ENCODE results near the gene PCDH15. TPM values are rescaled to one million over a fixed set of nuclear protein-coding genes. Genes with fewer than 3 reads are reported as not detected.
"Not testable (repeated sequence)": the region's sequence is repeated elsewhere in the genome, so short reads cannot be mapped to it uniquely, and the experiment has no call there.

Gene PCDH15
- polyA plus RNA-seq, 1 donor, result 1.0 TPM

DNA sequence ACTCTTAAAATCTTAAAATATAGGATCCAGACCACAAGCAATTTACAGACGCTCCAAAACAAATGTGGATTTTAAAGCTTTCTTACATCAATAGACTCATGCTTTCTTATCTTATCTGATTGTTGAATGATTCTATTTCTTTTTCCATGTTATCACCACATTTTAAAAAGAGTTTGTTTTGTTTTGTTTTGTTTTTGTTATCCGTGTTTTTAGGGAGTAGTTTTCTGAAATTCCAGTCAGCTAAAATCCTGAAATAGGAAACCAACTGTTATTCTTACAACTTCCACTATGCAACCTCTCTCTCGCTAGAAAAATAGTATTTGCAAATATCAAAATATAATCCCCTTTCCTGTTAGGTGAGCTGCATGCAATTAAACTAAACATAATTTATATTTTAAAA lies 251.0 kb downstream of the PCDH15 start:
- no peak for DNase-seq

DNA sequence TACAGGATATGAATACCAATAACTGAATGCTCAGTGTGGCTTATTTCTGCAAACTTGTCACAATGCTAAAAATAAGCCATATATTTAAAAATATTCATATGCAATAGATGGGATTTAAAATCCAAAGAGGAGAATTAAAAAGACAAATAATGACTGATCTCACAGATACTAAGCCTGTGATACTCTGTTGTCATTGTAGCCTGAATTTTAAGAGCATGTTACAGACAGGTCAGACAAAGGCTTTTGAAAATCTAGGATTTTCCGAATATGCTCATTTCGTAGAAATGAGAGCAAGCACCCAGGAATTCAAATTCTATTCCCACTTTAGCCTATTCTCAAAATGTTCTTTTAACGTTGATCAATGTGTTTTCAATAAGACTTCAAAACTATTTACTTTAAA lies 269.7 kb downstream of the PCDH15 start:
- DNase-seq, result no peak

DNA sequence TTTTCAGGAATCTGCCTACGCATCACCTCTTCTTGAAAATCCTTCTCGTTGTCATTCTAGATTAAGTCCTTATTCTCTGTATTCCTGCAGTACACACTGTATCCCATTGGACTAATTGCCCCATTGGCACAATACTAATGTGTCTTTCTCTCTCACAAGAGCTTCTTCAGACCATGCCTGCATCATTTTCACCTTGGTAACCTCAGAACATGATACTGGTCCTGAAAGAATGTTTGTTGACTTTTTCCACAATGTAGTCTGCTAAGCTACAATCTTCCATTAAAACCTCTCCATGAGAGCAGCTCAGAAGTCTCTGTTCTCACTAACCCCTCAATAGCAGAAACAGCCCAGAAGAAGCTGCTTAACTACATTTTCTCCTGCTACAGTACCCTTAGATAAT lies 270.7 kb downstream of the PCDH15 start:
- no peak for DNase-seq

DNA sequence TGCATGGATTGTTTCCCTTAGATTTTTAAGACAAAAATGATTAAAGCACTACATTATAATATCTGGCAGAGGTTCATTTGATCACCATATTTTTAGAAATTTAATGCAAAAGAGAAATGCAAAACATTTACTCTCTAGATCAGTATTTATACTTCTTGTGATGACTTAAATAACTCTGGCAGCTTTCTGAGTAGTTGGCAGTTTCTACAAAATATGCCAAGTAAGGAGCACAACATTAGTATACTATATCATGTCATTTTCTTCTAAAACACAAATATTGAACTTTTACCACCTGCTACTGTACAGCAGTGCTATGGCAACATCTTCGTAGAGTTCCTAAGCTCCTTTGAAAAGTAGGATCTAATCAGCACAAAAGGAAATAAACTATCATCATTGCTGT lies 275.2 kb downstream of the PCDH15 start:
- no peak for DNase-seq

DNA sequence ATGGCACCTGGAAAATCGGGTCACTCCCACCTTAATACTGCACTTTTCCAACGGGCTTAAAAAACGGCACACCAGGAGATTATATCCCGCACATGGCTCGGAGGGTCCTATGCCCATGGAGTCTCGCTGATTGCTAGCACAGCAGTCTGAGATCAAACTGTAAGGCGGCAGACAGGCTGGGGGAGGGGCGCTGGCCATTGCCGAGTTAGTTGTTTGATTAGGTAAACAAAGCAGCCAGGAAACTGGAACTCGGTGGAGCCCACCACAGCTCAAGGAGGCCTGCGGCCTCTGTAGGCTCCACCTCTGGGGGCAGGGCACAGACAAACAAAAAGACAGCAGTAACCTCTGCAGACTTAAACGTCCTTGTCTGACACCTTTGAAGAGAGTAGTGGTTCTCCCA lies 285.8 kb downstream of the PCDH15 start:
- not testable (repeated sequence) for DNase-seq

DNA sequence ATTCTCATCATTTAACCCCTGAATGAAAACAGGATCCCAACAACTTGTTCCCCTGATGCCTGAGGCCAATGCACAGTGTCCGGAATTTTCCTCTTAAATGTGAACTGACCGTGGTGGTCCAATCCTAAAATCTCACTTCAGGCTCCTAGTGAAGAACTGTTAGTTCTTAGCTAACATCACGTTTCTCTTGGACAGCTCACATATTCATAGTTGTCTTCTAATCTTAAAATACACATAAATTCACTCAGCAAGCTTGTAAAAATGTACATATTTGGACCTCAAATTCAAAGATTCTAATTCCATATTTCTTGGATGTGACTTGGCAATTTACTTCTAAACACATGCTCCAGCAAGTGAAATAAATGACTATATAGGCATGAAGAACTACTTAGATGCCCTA lies 297.2 kb downstream of the PCDH15 start:
- no peak for DNase-seq

DNA sequence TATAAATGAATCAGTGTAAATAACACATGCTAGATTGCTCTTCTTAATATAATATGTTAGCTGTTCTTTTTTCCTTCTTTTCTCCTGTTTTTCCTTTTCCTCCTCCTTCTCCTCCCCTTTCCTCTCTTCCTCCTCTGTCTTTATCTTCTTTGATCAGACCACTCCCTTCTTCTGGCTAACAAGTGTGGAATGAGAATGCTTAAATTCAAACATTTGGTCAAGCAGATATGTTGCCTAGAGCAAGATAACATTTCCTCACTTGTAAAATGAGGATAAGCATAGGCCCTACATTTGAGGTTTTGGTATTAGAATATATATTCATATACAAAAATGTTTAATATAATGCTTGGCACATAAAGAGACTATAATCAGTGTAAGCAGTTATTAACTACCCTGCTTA lies 299.1 kb downstream of the PCDH15 start:
- DNase-seq, result no peak

DNA sequence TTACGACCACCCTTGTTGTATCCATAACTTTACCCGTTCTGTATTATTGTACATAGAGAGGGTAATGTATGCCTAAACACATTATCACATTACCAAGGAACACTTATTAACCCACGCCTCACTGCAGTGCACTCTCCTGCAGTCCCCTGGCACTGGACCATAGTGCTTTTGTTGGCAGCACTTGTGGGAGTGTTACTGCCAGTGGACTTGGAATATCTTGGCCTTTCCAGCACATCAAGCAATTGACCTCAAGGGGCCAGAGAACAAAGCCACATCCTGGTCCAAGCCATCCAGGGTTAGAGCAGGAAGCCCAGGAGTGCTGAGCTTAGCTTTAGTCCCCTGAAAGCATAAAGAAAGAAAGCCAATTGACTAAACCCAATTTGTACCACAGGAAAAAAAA lies 304.2 kb downstream of the PCDH15 start:
- no peak for DNase-seq

DNA sequence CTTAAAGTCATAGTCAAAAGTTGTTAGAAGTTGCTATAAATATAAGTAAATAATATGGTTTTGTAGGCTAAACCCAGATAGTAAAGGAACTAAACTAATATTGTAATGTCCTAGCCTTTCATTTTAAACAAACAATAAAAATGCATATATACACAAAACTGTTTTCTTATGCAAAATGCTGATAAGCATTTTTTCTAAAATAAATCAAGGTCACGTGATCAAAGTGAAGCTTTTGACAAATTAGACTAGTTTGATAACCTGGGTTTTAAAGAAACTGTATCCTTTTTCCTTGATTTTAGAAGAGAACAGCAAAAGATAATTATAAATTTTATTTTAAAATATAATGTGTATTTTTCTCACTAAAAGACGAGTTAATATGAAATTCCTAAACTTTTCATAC lies 313.3 kb downstream of the PCDH15 start:
- DNase-seq, result no peak

DNA sequence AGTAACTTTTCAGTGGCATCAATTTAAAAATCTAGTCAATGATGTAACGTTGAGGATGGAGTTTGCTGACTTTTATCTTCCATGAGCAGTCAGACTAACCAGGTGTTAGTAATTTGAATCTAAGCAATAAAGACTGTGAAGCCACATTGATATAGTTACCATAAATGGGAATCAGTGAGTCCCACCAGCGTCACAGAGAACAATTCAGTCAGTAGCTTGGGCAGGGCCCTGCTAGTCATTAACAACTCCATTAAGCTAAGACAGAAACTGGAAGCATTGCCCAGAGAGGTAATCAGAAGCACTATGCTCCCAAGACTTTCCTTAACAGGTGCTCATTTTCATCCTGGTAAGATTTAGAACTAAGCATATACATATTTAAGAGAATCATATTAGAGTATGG lies 315.1 kb downstream of the PCDH15 start:
- no peak for DNase-seq

DNA sequence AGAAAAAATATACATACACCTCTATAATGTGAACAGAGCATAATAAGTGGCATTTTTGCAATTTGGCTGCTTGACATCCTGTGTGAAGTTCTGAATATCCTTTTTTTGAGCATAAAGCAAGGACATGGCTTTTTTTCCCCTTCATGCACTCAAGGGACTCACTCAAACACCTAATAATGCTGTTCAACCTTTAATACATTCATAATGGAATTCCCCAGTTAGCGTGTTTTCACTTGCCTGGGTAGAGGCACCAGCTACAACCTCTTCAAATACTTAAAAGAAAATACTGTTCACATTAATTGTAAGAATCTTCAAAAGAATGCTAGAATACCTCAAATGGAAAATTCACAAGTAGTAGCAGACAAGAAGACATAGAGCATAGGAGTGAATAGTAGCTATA lies 316.8 kb downstream of the PCDH15 start:
- DNase-seq, result no peak

DNA sequence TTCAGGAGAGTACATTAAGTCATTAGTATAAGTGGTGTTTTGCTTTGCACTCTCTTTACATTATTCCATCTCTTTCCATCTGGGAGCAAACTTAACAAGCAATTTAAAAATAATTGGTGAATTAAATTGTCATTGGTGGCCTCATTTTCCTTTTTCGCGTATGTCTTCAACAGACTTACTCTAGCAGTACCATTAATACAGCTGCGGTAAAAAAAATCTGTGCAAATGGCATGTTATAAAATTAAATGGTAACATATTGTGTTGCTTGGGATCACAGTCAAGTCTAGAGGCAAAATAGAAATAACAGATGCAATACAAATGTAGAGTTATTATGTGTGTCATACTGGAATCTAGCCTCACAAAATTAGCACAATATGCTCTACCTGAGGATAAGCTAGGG lies 322.4 kb downstream of the PCDH15 start:
- no peak for DNase-seq

DNA sequence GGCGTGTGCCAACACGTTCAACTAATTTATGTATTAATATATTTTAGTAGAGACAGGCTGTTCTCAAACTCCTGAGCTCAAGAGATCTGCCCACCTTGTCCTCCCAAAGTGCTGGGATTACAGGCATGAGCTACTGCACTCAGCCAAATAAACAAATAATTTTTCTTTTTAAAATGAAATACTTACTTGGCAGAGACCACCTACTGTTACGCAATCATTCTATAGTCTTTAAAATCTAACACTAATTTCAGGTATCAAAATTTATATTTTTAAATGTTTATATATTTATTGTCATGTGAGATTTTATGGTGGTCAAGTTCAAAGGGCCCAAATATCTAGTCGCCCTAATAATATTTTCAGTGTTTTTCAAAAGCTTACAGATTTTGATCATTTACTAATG lies 323.3 kb downstream of the PCDH15 start:
- no peak for DNase-seq

DNA sequence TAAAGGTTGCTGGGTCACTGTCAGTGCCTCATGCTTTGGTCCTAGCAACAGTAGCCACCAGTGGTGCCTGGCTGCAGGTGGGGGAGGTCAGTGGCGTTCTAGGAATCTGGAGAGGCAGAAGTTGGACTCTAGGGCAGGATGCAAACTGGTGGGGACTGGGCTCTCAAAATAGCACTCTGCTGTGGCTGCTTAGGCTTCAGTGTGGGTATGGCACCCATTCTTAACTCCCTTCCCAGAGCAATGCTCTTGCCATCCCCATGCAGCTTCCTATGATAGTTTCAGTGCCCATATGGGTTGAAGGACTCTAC lies 330.8 kb downstream of the PCDH15 start:
- no peak for DNase-seq

DNA sequence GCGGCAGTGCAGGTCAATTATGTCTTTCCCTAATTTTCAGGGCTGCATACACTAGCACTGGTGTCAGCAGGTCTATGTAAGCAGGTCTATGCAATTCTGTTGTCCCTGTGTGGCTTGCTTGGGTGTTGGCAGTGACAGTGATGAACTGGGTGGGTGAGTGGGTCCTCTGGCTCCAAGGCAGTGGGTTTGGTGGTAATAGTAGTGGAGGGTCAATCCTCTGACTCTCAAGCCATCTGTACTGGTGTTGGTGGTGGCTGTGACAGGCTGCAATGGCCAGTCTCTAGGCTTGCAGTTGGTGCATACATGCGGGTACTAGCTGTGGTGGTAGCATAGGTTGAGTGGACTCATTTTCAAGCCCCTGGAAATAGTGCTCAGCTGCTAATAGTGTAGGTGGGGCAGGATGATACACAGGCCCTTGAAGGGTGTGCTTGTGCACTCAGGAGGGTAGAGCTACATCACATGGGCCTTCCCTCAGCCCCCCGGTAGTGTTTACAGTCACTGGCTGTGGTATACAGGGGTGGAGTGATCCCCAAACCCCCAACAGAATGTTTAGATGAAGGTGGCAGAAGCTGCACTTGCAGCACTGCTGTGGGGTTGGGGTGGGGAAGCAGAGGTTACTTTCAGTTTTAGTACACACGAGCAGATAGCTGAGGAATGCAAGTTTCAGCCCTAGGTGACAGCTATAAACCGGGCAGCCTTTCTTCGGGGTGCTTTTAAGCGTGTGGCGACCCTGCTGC lies 331.3 kb downstream of the PCDH15 start:
- DNase-seq, result no peak

DNA sequence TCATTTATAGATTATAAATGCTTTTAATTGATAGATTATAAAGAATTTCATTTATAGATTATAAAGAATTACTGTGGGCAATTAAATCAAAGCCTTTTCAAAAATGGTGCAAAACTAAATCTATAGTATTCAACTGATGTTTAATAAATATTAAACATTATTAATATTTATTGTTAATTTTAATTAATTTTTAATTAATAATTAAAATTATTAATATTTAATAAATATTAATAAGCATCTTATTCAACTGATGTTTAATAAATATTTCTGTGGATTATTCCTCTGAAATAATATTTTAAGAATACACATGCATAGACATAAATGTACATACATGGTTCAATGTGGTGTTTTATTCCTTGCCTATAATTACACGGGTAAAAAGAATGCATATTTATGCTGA lies 346.8 kb downstream of the PCDH15 start:
- no peak for DNase-seq

DNA sequence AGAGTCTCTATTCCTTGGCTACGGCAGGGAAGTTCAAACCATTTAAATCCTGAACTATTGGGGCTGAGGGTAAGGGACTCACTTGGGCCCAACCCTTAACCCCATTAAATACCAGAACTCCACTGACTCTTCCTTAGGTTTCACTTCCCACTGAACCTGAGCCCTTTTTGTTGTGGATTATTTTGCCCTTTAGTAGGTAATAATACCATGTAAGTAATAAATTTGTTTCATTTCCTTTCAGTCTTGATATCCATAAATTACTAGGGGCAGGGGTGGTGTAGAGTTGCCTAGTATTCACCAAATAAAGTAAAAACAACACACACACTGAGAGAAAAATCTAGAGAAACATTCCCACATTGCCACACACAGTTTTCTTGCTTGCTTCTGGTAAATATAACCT lies 352.0 kb downstream of the PCDH15 start:
- no peak for DNase-seq

DNA sequence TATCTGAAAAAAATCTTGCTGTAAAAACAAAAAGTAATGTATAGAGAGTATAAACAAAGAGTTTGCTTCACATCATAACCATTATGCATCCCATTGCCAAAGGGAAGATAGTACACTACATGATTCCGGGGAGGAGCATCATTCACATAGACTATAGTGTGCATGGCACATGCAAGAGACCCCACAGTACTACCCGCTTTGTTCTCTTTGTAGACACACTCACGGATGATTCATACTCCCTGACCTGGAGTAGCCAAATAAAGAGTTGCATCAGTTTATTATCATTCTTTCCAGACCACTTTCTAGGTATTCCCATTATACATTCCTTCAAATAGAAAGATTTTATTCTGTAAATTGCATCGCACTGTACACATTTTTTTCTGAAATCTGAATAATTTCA lies 356.9 kb downstream of the PCDH15 start:
- DNase-seq, result no peak

DNA sequence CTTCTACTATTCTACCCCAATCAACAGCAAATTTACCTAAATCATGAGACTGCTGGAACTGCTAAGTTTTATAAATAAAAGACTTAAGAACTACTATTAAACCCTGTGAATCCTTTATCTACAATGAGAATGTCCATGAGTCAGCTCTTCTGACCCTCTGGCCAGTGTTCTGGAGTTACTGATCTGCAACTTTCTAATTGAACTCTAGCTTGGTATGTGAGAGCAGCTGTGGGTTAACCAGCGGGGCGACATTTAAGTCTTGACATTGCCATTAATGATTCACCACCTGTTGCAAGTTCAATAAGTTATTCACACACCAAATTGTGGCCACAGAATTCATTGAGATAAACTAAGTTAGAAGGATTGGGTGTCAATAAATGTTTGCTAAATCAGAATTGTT lies 359.8 kb downstream of the PCDH15 start:
- DNase-seq, result no peak

DNA sequence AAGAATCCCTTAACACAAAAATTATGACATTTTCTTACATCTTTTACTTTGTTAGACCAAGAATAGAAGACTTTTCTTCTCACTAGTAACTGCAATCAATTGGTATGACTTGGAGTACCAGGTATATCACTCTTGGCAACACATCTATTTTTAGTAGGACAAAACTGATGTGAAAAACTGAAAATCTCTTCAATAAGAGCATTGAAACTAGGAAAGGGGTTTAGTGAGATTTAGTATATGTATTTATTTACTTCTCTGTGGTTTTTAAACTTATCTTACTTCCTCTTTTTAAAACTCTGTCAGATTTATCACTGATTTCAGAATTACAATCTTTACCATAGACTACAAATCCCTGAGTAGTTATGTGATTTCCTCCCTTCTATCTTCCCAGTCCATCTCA lies 366.2 kb downstream of the PCDH15 start:
- no peak for DNase-seq

DNA sequence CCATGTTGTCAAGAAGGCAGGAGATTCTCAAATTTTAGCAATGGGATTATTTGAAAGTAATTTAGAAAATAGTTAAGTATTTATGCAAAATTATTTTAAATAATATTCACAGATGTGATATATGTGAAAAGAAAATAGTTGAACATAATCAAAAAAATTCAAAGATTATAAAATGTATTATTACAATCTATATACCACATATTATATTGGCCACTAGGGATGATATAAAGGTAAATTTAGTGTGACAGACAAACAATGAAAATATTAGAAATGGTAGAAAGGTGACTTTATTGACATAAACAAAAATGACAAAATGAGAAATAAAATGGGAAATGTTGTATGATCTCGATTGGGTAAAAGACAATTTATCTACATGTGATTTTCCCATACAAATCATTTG lies 385.5 kb downstream of the PCDH15 start:
- no peak for DNase-seq

DNA sequence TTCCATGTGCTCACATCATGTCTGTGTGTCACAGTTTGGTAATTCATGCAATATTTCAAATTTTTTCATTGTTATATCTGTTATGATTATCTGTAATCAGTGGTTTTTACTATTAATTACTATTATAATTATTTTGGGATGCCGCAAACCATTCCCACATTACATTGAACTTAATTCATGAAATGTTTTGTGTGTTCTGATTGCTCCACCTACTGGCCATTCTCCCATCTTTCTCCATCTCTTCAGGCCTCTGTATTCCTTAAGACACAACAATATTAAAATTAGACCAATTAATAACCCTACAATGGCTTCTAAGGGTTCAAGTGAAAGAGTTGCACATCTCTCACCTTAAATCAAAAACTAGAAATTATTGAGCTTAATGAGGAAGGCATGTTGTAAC lies 398.5 kb downstream of the PCDH15 start:
- DNase-seq, result peak; percentile 8

DNA sequence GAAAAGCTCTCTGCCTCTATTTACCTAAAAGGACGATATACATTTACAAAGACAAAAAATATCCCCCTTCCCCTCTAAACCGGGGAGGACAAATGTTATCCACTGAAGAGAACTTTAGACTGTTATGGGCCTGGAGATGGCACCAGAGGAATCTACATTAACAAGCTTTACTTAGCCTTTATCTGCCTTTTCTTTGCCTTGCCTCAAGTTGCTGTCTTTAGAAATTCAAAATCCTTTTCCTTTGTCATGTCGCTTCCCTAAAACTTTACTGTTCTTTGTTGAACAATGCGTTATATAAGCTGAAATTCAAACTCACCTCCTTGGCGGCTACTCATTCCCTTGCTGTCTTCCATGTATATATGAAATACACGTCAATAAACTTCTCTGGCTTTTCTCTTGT lies 405.0 kb downstream of the PCDH15 start:
- no peak for DNase-seq

DNA sequence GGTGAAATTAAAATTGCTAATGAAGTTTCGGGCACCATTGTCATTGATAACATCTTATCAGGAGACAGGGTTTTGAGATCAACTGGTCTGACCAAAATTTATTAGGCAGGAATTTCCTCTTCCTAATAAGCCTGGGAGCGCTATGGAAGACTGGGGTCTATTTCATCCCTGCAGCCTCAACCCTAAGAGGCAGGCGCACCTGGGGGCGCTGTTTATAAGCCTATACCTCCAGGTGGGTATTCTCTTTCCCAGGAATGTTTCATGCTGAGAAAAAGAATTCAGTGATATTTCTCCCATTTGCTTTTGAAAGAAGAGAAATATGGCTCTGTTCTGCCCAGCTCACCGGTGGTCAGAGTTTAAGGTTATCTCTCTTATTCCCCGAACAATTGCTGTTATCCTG lies 406.4 kb downstream of the PCDH15 start:
- not testable (repeated sequence) for DNase-seq

DNA sequence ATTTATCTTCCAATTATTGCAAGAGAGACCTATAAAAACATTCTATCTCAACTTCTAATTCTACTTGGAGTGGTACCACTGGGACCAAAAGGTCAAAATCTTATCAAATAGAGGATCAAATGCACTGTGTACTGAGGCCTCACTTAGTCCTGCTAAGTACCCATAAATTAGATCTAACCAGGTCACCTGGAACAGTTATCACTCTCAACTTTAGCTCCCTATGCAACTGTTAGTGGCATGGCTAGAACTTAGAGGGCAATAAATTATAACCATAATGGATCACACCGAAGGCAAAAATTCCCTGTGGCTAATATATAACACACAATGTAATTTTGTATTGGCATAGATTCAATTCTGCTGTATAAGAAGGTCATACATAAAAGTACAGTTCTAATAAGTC lies 428.9 kb downstream of the PCDH15 start:
- DNase-seq, result no peak

DNA sequence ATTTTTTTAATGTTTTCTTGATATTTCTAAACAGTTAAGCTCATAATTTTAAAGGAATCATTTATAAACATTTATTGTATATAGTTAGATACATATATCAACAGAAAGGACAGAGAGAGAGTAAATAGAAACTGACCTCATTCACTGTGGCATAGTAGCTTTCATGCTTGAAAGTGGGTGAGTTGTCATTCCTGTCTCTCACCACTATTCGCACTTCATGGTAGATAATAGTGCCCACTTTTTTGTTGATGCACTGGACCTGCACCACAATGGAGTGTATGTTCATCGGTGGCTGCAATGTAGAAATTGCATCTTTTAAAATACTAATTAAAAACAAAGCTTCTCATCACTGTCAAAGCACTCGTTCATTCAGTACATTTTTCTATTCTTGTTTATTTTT lies 432.0 kb downstream of the PCDH15 start:
- DNase-seq, result no peak

Measured in hindlimb muscle (tissue), 1 donor.